GM15510 (cell line): ENCODE results near the gene MEIOC.

Source experiments
- POLR2A ChIP-seq: IDR thresholded peaks from 3 replicates; pipeline ENCODE4 v1.6.1; 2011; ENCODE audit warnings: borderline replicate concordance; ENCODE audit not compliant: insufficient read length; ENCODE audit errors: extremely low read depth

Gene MEIOC

DNA sequence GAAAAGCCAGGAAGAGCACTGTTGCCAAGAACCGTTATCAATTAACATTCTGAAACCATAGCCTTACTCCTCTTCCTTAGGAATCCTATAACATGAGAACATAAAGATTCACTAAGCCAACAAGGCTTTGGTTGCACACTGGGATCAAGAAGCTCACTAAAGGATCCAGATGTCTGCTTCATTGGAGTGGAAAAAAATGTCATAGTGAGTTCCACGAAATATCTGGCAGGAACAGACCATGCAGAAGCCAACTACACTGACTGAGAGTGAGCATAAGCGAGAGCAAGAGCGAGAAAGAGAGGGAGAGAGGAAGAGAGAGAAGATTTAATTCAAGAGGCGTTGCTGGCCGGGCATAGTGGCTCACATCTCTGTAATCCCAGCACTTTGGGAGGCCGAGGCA is 13.4 kb upstream of the MEIOC start:
- TF ChIP-seq POLR2A: no peak

DNA sequence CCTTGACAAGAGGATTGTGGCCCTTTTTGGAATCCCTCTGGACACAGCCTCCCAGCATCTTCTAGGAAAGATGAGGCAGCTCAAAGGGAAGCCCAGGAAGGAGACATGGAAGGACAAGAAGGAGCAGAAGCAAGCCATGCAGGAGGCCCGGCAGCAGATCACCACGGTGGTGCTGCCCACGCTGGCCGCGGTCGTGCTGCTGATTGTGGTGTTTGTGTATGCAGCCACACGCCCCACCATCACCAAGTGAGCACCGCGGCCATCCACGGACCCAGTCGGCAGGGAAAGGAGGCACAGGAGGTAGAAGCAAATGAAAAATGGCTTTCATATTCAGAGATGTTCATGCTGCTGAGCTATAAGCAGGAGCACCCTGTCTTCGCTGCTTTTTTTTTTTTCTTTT is 10.9 kb upstream of the MEIOC start:
- TF ChIP-seq POLR2A: no peak

DNA sequence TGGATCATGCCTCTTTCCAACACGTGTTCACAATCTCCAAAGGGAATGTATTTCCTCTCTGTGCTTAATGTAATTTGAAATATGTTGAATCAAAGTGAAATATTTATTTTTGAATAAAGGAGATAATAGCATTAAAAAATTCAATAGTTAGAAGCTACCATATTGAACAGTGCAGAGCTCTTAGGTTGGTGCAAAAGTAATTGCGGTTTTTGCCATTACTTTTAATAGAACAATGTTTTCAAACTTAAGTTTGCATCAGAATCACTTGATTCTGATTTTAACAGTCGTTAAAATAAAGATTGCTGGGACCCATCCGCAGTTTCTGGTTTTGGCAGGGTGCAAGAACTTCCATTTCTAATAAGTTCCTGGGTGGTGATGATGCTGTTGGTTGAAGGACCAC is 10.0 kb upstream of the MEIOC start:
- TF ChIP-seq POLR2A: no peak

DNA sequence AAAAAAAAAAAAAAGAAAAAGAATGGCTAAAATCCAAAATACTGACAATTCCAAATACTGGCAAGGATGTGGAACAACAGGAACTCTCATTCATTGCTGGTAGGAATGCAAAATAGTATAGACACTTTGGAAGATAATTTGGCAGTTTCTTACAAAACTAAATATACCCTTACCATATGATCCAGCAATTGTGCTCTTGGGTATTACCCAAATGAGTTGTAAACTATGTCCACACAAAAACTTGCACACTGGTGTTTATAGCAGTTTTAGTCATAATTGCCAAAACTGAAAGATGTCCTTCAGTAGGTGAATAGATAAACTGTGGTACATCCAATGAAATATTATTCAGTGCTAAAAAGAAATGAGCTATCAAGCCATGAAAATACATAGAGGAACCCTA is 8.5 kb upstream of the MEIOC start:
- no peak for TF ChIP-seq POLR2A

DNA sequence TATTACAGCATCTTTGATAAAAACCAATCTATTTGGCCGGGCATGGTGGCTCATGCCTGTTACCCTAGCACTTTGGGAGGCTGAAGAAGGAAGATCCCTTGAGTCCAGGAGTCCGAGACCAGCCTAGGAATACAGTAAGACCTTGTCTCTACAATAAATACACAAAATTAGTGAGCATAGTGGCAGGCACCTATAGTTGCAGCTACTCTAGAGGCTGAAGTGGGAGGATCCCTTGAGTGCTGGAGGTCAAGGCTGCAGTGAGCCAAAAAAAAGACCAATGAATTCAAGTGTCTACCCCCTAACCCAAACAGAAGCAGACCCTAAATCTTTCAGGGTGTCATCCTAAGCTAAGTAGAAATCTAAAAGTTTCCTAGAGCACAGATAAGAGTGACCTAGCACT is 7.3 kb upstream of the MEIOC start:
- no peak for TF ChIP-seq POLR2A

DNA sequence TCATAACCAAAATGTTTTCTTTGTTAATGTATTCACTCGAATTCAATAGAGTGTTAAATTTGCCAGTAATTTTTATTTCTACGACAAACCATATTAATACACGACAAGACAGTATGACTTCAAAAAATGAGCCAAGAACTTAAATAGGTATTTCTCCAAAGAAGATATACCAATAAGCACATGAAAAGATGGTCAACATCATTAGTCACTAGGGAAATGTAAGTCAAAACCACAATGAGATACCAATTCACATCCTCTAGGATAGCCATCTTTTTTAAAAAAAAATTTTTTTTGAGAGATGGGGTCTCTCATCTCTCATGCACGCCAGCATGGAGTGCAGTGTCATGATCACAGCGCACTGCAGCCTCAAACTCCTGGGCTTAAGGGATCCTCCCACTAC is 5.0 kb upstream of the MEIOC start:
- TF ChIP-seq POLR2A: no peak

DNA sequence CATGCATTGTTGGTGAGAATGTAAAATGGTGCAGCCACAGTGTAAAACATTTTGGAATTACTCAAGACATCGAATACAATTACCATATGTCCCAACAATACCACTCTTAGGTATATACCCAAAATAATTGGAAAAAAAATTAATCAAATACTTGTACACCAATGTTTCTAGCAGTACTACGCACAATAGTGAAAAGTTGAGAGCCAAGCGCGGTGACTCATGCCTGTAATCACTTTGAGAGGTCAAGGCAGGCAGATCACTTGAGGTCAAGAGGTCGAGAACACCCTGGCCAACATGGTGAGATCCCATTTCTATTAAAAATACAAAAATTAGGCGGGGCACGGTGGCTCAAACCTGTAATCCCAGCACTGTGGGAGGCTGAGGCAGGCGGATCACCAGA is 3.5 kb upstream of the MEIOC start:
- TF ChIP-seq POLR2A: no peak

DNA sequence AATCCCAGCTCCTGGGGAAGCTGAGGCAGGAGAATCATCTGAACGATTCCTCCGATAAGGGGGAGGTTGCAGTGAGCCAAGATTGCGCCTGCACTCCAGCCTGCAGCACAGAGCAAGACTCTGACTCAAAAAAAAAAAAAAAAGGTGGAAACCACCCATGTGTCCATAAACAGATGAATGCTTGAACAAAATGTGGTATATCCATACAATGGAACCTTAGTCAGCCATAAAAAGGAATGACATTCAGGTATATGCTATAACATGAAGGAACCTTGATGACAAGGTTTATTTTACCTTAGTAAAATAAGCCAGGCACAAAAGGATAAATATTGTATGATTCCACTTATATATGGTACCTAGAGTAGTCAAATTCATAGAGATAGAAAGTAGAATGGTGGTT is 2.9 kb upstream of the MEIOC start:
- no peak for TF ChIP-seq POLR2A

DNA sequence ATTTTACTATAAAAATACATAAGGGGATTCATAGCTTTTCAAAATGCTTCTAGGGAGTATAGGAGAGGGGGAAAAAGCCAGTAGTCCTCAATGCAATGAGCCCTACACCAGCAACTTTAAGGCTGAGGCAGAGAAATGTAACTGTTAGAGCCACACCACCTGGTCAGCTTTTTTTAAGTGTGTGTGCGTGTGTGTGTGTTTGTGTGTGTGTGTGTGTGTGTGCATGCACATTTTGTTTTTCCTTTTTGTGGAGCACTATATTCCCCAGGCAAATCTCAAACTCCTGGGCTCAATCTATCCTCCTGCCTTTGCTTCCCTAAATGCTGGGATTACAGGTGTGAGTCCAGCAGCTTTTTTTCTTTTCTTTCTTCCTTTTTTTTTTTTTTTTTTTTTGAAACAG is 2.3 kb upstream of the MEIOC start:
- TF ChIP-seq POLR2A: no peak

DNA sequence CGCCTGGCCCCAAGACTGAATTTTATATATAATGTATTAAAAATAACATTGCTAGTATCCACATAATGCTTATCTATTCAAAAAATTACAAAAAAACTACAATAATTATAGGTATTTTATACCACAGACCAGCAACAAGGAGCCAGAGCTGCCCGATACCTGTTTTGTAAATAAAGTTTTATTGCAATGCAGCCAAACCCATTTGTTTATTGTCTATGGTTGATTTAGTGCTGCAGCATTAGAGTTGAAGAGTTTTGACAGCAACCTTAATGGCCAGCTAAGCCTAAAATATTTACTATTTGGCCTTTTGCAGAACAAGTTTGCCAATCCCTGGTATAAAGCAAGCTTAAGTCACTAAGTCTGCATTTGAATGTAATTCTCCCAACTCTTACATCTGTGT is 5.6 kb downstream of the MEIOC start:
- TF ChIP-seq POLR2A: no peak

DNA sequence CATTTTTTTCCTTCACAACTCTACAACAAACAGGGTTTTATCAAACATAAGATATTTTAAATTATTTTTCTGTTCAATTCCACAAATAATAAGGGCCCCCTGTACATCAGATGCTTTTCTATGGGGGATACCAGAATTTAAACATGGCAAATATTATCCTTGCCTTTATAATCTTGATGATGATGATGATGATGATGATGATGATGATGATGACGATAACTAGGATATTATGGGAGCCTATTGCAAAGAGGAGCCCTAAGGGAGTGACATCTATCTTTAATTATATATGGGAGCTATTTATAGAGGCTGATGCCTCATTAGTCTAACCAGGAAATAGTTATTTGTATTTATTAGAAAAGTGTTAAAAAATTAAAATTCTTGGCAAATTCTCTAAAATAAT is 6.8 kb downstream of the MEIOC start:
- TF ChIP-seq POLR2A: no peak

DNA sequence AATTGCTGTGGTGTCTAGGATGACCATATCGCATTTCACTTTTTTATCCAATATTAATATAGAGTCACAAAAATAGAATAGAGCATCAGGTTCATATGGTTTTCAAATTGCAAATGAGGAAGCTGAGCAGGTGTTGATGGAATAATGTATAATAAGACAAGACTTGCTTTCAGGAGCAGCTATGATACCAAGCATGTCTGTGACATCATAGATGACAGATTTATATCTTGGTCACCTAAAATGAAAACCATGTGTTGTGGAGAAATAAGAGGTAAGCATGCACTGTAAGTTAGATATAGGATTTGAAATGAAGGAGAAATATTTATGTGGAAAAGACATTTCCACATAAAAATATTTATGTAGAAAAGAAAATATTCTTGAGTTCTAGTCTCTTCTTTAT is 8.6 kb downstream of the MEIOC start:
- TF ChIP-seq POLR2A: no peak

DNA sequence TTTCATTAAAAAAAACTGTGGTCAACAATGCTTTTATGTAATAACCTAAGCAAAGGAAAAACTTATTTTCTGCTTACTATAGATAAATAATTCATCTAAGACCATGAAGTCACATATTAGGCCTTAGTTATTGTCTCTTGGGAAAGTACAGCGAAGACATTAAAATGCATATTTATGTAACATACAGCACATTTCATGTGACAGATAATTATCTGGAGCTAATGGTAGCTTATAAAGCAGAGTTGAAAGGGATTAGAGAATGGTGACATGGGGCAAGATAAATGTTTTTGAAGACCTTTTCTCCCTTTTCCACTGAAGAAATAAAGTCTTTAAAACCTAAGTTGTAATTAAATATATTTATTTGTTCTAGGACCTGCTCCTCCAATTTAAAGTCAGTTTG is 9.7 kb downstream of the MEIOC start:
- no peak for TF ChIP-seq POLR2A

DNA sequence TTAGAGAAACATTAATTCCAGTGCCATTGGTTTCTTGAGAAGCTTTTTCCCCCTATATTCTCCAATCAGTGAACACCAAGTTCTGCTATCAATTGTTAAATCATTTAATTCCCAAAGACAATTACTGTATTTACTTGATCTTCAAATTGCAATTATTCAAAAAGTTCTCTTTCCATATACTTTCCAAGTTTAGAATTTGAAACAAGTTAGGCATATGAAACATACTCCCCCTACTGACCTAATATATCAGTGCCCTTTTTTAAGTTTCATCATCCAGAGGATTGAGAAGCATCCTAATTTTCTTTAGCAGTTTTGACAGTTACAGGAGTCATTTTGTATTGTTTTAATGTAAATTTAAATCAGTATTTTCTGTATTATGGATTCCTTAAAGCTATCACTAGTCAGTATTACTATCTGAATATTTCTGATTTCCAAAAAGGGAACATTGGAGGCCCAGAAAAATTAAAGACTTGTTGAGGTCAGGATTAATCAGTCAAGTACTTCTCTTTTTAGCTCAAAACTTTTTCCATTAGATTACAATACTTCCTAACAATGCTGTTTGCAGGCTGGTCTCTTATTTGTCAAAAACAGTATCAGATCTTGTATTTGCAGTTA is 16.3 kb downstream of the MEIOC start:
- TF ChIP-seq POLR2A: no peak

DNA sequence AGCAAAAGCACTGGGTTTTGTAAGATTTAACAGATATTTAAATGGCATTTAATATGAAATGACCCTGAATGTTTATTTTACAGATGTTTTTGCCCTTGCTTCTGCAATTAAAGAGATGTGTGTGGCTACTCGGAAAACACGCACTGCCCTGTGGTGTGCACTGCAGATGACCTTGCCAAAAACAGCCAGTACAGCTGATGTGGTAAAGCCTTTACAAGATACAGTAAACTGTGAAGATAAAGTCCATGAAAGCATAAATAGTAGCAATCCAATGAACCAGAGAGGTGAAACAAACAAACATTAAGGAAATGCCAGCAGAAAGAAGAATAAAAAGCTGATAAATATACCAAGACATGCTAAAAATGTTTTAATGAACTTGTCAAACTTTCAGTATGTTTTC is 17.6 kb downstream of the MEIOC start:
- no peak for TF ChIP-seq POLR2A

DNA sequence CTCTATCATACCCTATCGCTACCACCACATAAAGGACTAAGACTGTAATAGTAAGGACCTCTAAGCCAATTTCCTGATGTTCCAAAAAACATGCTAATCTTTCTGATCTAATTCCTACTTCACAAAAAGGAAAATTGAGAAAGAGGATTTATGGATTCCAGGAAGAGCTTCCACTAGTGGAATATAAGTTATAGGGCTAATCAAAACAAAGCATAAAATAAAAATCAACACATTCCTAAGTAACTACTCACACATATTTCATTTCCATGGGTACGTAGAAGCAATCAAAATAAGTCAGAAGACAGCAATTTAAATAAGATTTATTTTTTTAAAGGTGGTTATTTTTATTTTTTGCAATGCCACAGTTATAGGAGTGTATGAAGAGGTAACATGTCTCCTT is 20.9 kb downstream of the MEIOC start:
- no peak for TF ChIP-seq POLR2A

DNA sequence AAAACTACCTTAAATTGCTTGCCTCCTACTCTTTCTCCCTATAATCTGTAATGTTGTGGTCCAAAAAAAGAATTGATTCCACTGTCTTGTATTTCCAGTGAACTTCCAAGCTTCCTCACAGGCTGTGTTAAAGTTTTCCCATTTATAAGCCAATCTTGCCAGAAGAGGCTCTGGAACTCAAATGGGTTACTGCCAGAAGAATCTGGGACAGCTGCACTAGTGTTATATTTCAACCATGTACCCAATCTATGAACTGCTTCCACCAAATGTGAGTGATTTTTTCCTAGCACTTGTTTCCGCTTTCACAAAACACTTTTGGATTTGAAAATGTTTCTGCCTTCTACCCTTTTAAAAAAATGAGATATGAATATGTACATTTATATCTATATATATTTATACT is 31.5 kb downstream of the MEIOC start:
- no peak for TF ChIP-seq POLR2A

DNA sequence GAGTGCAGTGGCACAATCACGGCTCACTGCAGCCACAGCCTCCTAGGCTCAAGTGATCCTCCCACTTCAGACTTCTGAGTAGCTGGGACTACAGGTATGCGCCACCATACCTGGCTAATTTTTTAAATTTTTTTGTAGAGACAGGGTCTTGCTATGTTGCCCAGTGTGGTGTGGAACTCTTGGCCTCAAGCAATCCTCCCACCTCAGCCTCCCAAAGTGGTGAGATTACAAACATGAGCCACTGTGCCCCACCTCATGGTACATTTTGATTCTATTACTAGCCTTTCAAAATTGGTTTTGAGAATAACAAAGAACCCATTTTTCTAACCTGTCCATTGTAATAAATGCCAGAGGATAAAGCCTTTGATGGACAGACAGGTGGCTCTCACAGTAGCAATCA is 31.9 kb downstream of the MEIOC start:
- no peak for TF ChIP-seq POLR2A

DNA sequence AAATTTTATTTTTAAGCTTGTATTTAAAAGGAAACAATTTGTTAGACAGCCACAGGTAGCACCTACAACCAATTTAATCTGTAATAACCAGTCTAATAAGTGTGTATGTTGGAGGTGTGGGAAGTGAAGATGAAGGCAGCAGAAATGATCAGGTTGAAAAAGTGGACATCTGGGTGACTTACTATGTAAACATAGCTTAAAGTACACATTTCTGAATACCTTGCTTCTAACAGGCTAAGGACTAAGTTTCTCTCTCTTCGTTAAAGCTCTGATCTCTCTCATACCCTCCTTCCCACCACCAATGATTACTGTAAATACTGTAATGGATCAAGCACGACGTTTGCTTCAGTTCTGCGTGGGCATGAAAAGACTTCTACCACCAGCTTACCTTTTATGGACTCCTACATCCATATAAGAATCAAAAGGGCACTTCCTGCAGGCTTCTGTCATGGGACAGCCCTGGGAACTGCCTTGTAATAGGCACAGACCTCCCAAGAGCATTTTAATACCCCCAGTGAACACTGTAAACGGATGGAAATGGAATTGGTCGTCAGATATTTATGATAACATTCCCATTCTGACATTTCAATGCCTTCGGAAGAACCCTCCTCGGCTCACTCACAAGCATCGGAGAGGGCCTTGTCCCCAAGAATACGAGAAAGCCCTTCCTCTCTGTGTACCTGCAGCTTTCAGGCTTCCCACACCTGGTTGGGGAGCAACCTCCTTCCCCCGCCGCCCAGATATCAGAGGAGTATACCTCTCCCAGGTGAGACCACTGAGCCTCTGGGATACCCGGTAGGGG is 32.6 kb downstream of the MEIOC start:
- TF ChIP-seq POLR2A: no peak
